Neuronal stem cell (in vitro differentiated cells): ENCODE results near the gene CBY2.
A peak's percentile ranks its signal among the peaks of the same experiment; 100 is the strongest.

ENCODE experiments used
- DNase-seq: peaks from one replicate; pipeline ENCODE4 v3.0.0-alpha.2; 2013; ENCODE audit warnings: low spot score
- H2AFZ ChIP-seq: one replicate; pipeline ENCODE4 v1.6.1; 2013; ENCODE audit warnings: mild to moderate bottlenecking, low read length, inconsistent platforms
- H2AK5ac ChIP-seq: 2 replicates; pipeline ENCODE4 v1.6.1; 2013; ENCODE audit warnings: low read depth, mild to moderate bottlenecking, inconsistent platforms, low read length, moderate library complexity, mixed read lengths
- H2BK120ac ChIP-seq: 2 replicates; pipeline ENCODE4 v1.6.1; 2013; ENCODE audit warnings: low read depth, mild to moderate bottlenecking, inconsistent platforms, low read length, moderate library complexity, mixed read lengths
- H2BK12ac ChIP-seq: one replicate; pipeline ENCODE4 v1.6.1; 2013; ENCODE audit warnings: low read length, inconsistent platforms
- H2BK15ac ChIP-seq: 2 replicates; pipeline ENCODE4 v1.6.1; 2013; ENCODE audit warnings: mild to moderate bottlenecking, low read length, inconsistent platforms, mixed read lengths
- H2BK5ac ChIP-seq: one replicate; pipeline ENCODE4 v1.6.1; 2013; ENCODE audit warnings: inconsistent platforms, mild to moderate bottlenecking, low read length, moderate library complexity
- H3K14ac ChIP-seq: one replicate; pipeline ENCODE4 v1.6.1; 2013; ENCODE audit warnings: low read length, inconsistent platforms
- H3K18ac ChIP-seq: 2 replicates; pipeline ENCODE4 v1.6.1; 2013; ENCODE audit warnings: low read length, inconsistent platforms
- H3K23ac ChIP-seq: 2 replicates; pipeline ENCODE4 v1.6.1; 2013; ENCODE audit warnings: low read depth, mild to moderate bottlenecking, mixed read lengths, low read length, inconsistent platforms; ENCODE audit not compliant: poor library complexity
- H3K27ac ChIP-seq: replicated peaks from 3 replicates; pipeline ENCODE4 v1.5.1; 2013; ENCODE audit warnings: low read length, inconsistent platforms
- H3K27me3 ChIP-seq, 3 experiments: 2 replicates each; pipeline ENCODE4 v1.6.1; 2013; ENCODE audit warnings: low read length in 3 of 3, mild to moderate bottlenecking in 2 of 3, inconsistent platforms in 1 of 3, low read depth in 1 of 3, mixed read lengths in 1 of 3, moderate library complexity in 1 of 3; ENCODE audit not compliant: control insufficient read depth in 3 of 3, insufficient read depth in 3 of 3
- H3K36me3 ChIP-seq, 2 donors: replicated peaks in 1 of 2; 2 replicates each; pipeline ENCODE4 v1.6.1; 2013; ENCODE audit warnings: low read length in 2 of 2; ENCODE audit not compliant: control insufficient read depth in 2 of 2, insufficient read depth in 2 of 2
- H3K4ac ChIP-seq: 2 replicates; pipeline ENCODE4 v1.6.1; 2013; ENCODE audit warnings: inconsistent platforms, mild to moderate bottlenecking, low read length, moderate library complexity
- H3K4me1 ChIP-seq, 2 donors: 1 replicate in 1 of 2; 2 replicates in 1 of 2; pipeline ENCODE4 v1.6.1; 2013; ENCODE audit warnings: low read length in 2 of 2, low read depth in 1 of 2; ENCODE audit not compliant: control insufficient read depth in 2 of 2, insufficient read depth in 1 of 2
- H3K4me2 ChIP-seq: one replicate; pipeline ENCODE4 v1.6.1; 2013; ENCODE audit warnings: mild to moderate bottlenecking, low read length, inconsistent platforms; ENCODE audit not compliant: insufficient read depth, poor library complexity, severe bottlenecking
- H3K4me3 ChIP-seq, 2 donors: 2 replicates each; pipeline ENCODE4 v1.5.1; 2013; ENCODE audit warnings: low read length in 2 of 2, mild to moderate bottlenecking in 2 of 2, inconsistent platforms in 1 of 2, moderate library complexity in 1 of 2
- H3K79me1 ChIP-seq: one replicate; pipeline ENCODE4 v1.6.1; 2013; ENCODE audit warnings: low read depth, mild to moderate bottlenecking, inconsistent platforms, low read length, moderate library complexity
- H3K9ac ChIP-seq: one replicate; pipeline ENCODE4 v1.6.1; 2013; ENCODE audit warnings: mild to moderate bottlenecking, low read depth, low read length, inconsistent platforms; ENCODE audit not compliant: poor library complexity
- H3K9me3 ChIP-seq, 2 donors: replicated peaks in 1 of 2; 2 replicates each; pipeline versions ENCODE3 to v1.6.1; 2013; ENCODE audit warnings: low read length in 2 of 2, mild to moderate bottlenecking in 2 of 2, inconsistent platforms in 1 of 2, low read depth in 1 of 2, mixed read lengths in 1 of 2, moderate library complexity in 1 of 2; ENCODE audit not compliant: control insufficient read depth in 2 of 2, insufficient read depth in 1 of 2
- H4K8ac ChIP-seq: one replicate; pipeline ENCODE4 v1.6.1; 2013; ENCODE audit warnings: low read depth, mild to moderate bottlenecking, inconsistent platforms, low read length, moderate library complexity
- H4K91ac ChIP-seq: one replicate; pipeline ENCODE4 v1.6.1; 2013; ENCODE audit warnings: low read length, low read depth, mild to moderate bottlenecking, inconsistent platforms; ENCODE audit not compliant: poor library complexity
- WGBS, 2 donors: extraction: QIAGEN DNeasy Blood & Tissue Kit; methylation state at CpG; one replicate each; pipeline ENCODE4 v1.1.7; 2013; ENCODE audit warnings: missing lambda C conversion rate in 2 of 2, mixed read lengths in 1 of 2; ENCODE audit not compliant: insufficient read length in 2 of 2, insufficient replicate concordance in 1 of 2; ENCODE audit errors: extremely low coverage in 2 of 2; 5-methylcytosine and 5-hydroxymethylcytosine counted together

CBY2 gene

GRCh38 chr13:45713106-45713690 lies 11.1 kb downstream of the CBY2 start:
- H2AK5ac ChIP-seq, result peak overlapping the region; percentile 54
- no peak overlapping the region for H3K18ac ChIP-seq
- H2BK15ac ChIP-seq, result no peak overlapping the region
- H3K36me3 ChIP-seq, result no peaks in the 10 kb centered on the region
- H3K4me3 ChIP-seq, result peak overlapping the region in 1 of 2 donors; percentile 25
- DNase-seq, result no peak
- H3K4me2 ChIP-seq, result no peak overlapping the region
- peak overlapping the region; percentile 73 for H3K14ac ChIP-seq
- no peak overlapping the region for H3K27ac ChIP-seq
- no peaks in the 10 kb centered on the region for H3K27me3 ChIP-seq
- H3K79me1 ChIP-seq, result peaks cover 1% of the 10 kb centered on the region
- no peak overlapping the region for H2AFZ ChIP-seq
- H2BK12ac ChIP-seq, result no peak overlapping the region
- no peaks in the 10 kb centered on the region for H3K4me1 ChIP-seq
- H4K8ac ChIP-seq, result no peak overlapping the region
- H3K9me3 ChIP-seq, result peaks cover 0 to 2% of the 10 kb centered on the region in 2 donors
- H4K91ac ChIP-seq, result no peak overlapping the region
- peak overlapping the region; percentile 15 for H2BK5ac ChIP-seq
- no peak overlapping the region for H3K23ac ChIP-seq
- H3K9ac ChIP-seq, result no peak overlapping the region
- WGBS, 2 donors, result no CpG with 5 or more reads among the region's 34 CpGs
- H2BK120ac ChIP-seq, result no peak overlapping the region
- H3K4ac ChIP-seq, result no peak overlapping the region

DNA sequence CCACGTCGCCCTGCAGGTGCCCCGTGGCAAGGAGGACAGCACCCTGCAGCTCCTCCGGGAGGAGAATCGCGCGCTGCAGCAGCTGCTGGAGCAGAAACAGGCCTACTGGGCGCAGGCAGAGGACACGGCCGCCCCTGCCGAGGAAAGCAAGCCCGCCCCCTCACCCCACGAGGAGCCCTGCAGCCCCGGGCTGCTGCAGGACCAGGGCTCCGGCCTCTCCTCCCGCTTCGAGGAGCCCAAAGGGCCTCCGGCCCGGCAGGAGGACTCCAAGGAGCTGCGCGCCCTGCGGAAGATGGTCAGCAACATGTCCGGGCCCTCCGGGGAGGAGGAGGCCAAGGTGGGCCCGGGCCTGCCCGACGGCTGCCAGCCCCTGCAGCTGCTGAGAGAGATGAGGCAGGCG lies 11.6 kb downstream of the CBY2 start:
- Histone ChIP-seq H3K27me3 (no peaks in the 10 kb centered on the region), H3K4me3 (no peak overlapping the region), H3K14ac (peak overlapping the region; percentile 73), H2AK5ac (peak overlapping the region; percentile 54), H3K4ac (no peak overlapping the region), H2BK5ac (peak overlapping the region; percentile 15), H3K27ac (no peak overlapping the region), H3K79me1 (peaks cover 1% of the 10 kb centered on the region), H2BK12ac (no peak overlapping the region), H3K23ac (peak overlapping the region; percentile 20), H3K36me3 (no peaks in the 10 kb centered on the region), H4K8ac (no peak overlapping the region), H3K18ac (peak overlapping the region; percentile 58), H3K9ac (no peak overlapping the region), H3K4me2 (no peak overlapping the region), H2AFZ (no peak overlapping the region), H2BK120ac (no peak overlapping the region), H2BK15ac (peak overlapping the region; percentile 23), H4K91ac (no peak overlapping the region), H3K4me1 (peaks cover 0 to 2% of the 10 kb centered on the region in 2 donors), H3K9me3 (peaks cover 0 to 2% of the 10 kb centered on the region in 2 donors)
- DNase-seq, result no peak
- WGBS, 2 donors, result no CpG with 5 or more reads among the region's 28 CpGs

DNA sequence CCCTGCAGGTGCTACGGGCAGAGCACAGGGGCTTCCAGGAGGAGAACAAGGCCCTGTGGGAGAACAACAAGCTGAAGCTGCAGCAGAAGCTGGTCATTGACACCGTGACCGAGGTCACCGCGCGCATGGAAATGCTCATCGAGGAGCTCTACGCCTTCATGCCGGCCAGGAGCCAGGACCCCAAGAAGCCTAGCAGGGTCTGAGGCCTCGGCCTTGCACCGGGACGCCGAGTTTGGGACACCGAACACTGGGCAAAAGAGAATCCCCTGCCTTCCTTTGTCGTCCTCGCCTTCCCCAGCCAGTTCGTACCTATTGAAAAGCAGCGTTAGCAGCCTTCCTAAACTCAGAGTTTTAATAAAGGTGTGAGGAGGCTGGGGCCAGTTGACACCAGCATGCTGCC lies 12.1 kb downstream of the CBY2 start:
- Histone ChIP-seq H2BK5ac (no peak overlapping the region), H2BK15ac (peak overlapping the region; percentile 23), H3K79me1 (peaks cover 1% of the 10 kb centered on the region), H3K9me3 (peaks cover 0 to 2% of the 10 kb centered on the region in 2 donors), H3K4me1 (peaks cover 0 to 3% of the 10 kb centered on the region in 2 donors), H3K36me3 (no peaks in the 10 kb centered on the region), H4K8ac (no peak overlapping the region), H2AK5ac (no peak overlapping the region), H3K18ac (peak overlapping the region; percentile 58), H3K27ac (no peak overlapping the region), H3K23ac (peak overlapping the region; percentile 20), H3K4me2 (no peak overlapping the region), H3K4me3 (no peak overlapping the region), H2AFZ (no peak overlapping the region), H3K9ac (no peak overlapping the region), H2BK12ac (no peak overlapping the region), H3K27me3 (no peaks in the 10 kb centered on the region), H2BK120ac (no peak overlapping the region), H4K91ac (no peak overlapping the region), H3K14ac (no peak overlapping the region), H3K4ac (no peak overlapping the region)
- no peak for DNase-seq
- no CpG with 5 or more reads among the region's 18 CpGs for WGBS, 2 donors

DNA sequence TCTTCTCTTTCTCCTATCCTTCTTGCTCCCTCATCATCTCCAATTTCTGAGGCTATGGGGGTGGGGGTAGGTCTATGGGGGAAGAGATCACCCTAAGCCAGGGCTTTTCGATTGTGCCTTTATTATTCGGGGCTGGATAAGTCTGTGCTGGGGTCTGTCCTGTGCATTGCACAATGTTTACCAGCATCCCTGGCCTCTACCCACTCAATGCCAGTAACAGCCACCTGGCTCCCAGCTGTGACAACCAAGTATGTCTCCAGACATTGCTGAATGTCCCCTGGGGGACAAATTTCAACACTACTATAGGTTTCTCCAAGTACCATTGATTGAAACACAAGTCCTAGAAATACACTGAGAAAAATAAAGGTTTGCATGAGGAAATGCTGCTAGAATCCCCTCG lies 13.2 kb downstream of the CBY2 start:
- no peak for DNase-seq
- no peak overlapping the region for H3K18ac ChIP-seq
- H2BK120ac ChIP-seq, result no peak overlapping the region
- H3K4me1 ChIP-seq, result peaks cover 0 to 5% of the 10 kb centered on the region in 2 donors
- peaks cover 1% of the 10 kb centered on the region for H3K79me1 ChIP-seq
- H2BK15ac ChIP-seq, result no peak overlapping the region
- H3K23ac ChIP-seq, result no peak overlapping the region
- no peak overlapping the region for H4K91ac ChIP-seq
- no peak overlapping the region for H3K27ac ChIP-seq
- H2BK12ac ChIP-seq, result no peak overlapping the region
- no peak overlapping the region for H4K8ac ChIP-seq
- no peaks in the 10 kb centered on the region for H3K36me3 ChIP-seq
- H2BK5ac ChIP-seq, result no peak overlapping the region
- WGBS, 2 donors, result no CpG with 5 or more reads among the region's 3 CpGs
- H3K4me2 ChIP-seq, result no peak overlapping the region
- peaks cover 0 to 2% of the 10 kb centered on the region in 2 donors for H3K9me3 ChIP-seq
- H3K4me3 ChIP-seq, result no peak overlapping the region
- H3K9ac ChIP-seq, result no peak overlapping the region
- H2AK5ac ChIP-seq, result no peak overlapping the region
- H3K27me3 ChIP-seq, result no peaks in the 10 kb centered on the region
- no peak overlapping the region for H3K14ac ChIP-seq
- no peak overlapping the region for H2AFZ ChIP-seq
- no peak overlapping the region for H3K4ac ChIP-seq
